Endometrial microvascular endothelial cells (primary cell): ENCODE data around the gene RAB40B. TPM values are rescaled to one million over a fixed set of nuclear protein-coding genes. Genes with fewer than 3 reads are reported as not detected.

ENCODE experiments used
- in situ Hi-C: cut with HindIII; loops from 2 replicates; pipeline ENCODE4 v1.10.0; 2017; ENCODE audit warnings: low sequenced_read_pairs, low pct_unique_long_range_greater_than_20kb; ENCODE audit errors: inconsistent ontology term
- total RNA-seq: library from RNA; depleted of rRNA; stranded (reverse); fragments of >200 nt; gene quantifications from one replicate; pipeline ENCODE4 v1.2.3, GENCODE V29; 2015; ENCODE audit errors: inconsistent ontology term

The RAB40B gene
- total RNA-seq, 1 donor from 2014 or later = 11.9 TPM

DNA sequence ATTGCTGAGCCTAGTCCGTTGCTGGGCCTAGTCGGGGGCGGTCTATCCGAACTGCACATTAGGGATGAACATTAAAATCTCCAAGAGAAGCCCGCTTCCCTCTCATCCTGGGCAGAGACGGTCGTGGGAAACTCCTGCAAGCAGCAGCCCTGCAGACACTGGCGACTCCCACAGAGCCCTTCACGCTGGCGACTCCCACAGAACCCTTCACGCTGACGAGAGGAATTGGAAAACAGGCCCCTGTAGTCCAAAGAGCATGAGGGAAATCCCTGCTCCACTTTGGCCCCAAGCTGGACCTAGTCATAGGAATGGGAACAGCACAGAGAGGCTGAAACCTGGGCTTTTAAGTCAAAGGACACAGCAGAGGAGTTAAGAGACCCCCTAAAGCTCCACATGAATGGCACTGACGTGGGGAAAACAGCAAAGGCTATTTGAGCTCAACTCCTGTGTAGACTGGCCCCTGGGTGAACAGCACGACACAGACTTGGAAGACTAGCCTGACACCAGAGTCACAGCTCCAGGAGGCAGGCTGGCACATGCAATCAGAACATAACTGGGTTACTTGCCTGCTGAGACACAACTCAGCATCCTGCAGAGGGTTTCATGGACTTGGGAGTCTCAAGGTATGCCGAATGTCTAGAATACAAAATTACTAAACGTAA, 92.4 kb downstream of the RAB40B start:
- in situ Hi-C loops = no loop called here

Other genes with a start within 250 kb of the RAB40B start
- 91.5 TPM for gene CYBC1, start 247.9 kb downstream of the RAB40B start, total RNA-seq
- gene NARF, start 240.0 kb downstream of the RAB40B start, total RNA-seq = 31.7 TPM
- gene FOXK2, start 179.0 kb downstream of the RAB40B start, total RNA-seq = 40.8 TPM
- gene WDR45B, start 50.3 kb downstream of the RAB40B start, total RNA-seq = 82.6 TPM
- gene FN3KRP, start 18.0 kb upstream of the RAB40B start, total RNA-seq = 24.3 TPM
- 0.93 TPM for gene FN3K, start 36.9 kb upstream of the RAB40B start, total RNA-seq
- gene TBCD, start 53.4 kb upstream of the RAB40B start, total RNA-seq = 88.0 TPM
- 0.09 TPM for gene ZNF750, start 141.3 kb upstream of the RAB40B start, total RNA-seq